PFSK-1 (cell line): Measurements from ENCODE around the gene JAG2.

Experiments used
- FOXP2 ChIP-seq: optimal IDR thresholded peaks from 2 replicates; pipeline ENCODE3; 2011; ENCODE audit warnings: borderline replicate concordance, control low read depth, inconsistent platforms; ENCODE audit not compliant: insufficient read depth; ENCODE audit errors: extremely low read length, extremely low read depth
- POLR2AphosphoS5 ChIP-seq: IDR thresholded peaks from 2 replicates; pipeline ENCODE4 v1.6.1; 2012; ENCODE audit warnings: low read depth, mild to moderate bottlenecking, control low read depth, low read length, moderate library complexity
- SIN3A ChIP-seq: IDR thresholded peaks from 2 replicates; pipeline ENCODE4 v1.6.1; 2012; ENCODE audit warnings: mild to moderate bottlenecking, low read length, moderate library complexity, borderline replicate concordance; ENCODE audit not compliant: insufficient read depth
- TAF1 ChIP-seq: IDR thresholded peaks from 2 replicates; pipeline ENCODE4 v1.6.1; 2012; ENCODE audit warnings: low read length, control low read depth, borderline replicate concordance; ENCODE audit not compliant: insufficient read depth
- TF ChIP-seq, protein P1 (sequence below), 2 experiments: IDR thresholded peaks; 2 replicates each; pipeline versions ENCODE4 v1.6.1 to v1.8.0; 2011 to 2012; ENCODE audit warnings: low read depth in 2 of 2, low read length in 2 of 2, control low read depth in 1 of 2, inconsistent platforms in 1 of 2, mild to moderate bottlenecking in 1 of 2, moderate library complexity in 1 of 2; ENCODE audit not compliant: insufficient read depth in 1 of 2

JAG2 gene

DNA sequence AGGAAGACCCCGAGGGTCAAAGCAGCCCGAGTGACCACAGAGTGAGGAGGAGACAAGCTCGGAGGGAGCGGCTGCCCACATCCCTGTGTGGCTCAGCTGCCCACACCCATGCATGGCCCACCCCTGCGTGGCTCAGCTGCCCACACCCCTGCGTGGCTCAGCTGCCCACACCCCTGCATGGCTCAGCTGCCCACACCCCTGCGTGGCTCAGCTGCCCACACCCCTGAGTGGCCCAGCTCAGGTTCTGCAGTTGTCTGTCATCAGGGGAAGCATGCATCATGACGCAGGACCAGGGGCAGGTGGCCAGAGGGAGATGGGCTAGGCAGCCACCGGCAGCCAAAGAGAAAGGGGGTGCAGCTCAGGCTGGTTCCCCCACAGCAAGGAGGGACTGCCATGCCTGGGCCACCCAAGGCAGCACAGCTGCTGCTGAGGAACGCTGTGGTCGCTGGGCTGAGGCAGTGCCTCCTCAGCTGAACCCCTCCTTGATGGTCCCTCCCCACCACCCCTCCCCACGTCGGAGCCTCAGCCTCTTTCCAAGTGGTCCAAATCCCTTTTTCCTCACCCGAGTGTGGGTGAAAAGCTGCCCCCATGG lies 45.8 kb upstream of the JAG2 start:
- TF ChIP-seq FOXP2 (no peak), TAF1 (no peak), SIN3A (no peak), POLR2AphosphoS5 (no peak)
- TF ChIP-seq, protein P1, sequence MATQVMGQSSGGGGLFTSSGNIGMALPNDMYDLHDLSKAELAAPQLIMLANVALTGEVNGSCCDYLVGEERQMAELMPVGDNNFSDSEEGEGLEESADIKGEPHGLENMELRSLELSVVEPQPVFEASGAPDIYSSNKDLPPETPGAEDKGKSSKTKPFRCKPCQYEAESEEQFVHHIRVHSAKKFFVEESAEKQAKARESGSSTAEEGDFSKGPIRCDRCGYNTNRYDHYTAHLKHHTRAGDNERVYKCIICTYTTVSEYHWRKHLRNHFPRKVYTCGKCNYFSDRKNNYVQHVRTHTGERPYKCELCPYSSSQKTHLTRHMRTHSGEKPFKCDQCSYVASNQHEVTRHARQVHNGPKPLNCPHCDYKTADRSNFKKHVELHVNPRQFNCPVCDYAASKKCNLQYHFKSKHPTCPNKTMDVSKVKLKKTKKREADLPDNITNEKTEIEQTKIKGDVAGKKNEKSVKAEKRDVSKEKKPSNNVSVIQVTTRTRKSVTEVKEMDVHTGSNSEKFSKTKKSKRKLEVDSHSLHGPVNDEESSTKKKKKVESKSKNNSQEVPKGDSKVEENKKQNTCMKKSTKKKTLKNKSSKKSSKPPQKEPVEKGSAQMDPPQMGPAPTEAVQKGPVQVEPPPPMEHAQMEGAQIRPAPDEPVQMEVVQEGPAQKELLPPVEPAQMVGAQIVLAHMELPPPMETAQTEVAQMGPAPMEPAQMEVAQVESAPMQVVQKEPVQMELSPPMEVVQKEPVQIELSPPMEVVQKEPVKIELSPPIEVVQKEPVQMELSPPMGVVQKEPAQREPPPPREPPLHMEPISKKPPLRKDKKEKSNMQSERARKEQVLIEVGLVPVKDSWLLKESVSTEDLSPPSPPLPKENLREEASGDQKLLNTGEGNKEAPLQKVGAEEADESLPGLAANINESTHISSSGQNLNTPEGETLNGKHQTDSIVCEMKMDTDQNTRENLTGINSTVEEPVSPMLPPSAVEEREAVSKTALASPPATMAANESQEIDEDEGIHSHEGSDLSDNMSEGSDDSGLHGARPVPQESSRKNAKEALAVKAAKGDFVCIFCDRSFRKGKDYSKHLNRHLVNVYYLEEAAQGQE (IDR thresholded peaks at IDR 0.05; ENCODE audit: insufficient read depth in 1 of 2, low read depth in 2 of 2, low read length in 2 of 2), result no peak

DNA sequence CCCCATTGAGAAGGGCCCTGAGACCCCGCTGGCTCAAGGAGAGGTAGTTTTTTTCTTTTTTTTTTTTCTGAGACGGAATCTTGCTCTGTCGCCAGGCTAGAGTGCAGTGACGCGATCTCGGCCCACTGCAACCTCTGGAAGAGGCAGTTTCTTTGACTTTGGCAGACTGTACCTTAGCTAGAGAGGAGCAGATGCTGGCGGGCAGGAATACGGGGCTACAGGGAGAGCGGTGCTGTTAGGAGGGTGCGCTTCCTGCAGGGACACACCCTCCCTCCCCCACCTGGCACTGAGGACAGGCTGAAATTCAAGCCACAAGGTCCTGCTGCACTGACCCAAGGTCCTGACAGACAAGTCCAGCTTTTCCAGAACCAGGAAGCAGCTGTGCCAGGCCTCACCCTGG lies 44.8 kb upstream of the JAG2 start:
- TF ChIP-seq SIN3A (no peak), POLR2AphosphoS5 (no peak), FOXP2 (no peak), TAF1 (no peak)
- TF ChIP-seq, protein P1 (IDR thresholded peaks at IDR 0.05; ENCODE audit: insufficient read depth in 1 of 2, low read depth in 2 of 2, low read length in 2 of 2), result no peak

DNA sequence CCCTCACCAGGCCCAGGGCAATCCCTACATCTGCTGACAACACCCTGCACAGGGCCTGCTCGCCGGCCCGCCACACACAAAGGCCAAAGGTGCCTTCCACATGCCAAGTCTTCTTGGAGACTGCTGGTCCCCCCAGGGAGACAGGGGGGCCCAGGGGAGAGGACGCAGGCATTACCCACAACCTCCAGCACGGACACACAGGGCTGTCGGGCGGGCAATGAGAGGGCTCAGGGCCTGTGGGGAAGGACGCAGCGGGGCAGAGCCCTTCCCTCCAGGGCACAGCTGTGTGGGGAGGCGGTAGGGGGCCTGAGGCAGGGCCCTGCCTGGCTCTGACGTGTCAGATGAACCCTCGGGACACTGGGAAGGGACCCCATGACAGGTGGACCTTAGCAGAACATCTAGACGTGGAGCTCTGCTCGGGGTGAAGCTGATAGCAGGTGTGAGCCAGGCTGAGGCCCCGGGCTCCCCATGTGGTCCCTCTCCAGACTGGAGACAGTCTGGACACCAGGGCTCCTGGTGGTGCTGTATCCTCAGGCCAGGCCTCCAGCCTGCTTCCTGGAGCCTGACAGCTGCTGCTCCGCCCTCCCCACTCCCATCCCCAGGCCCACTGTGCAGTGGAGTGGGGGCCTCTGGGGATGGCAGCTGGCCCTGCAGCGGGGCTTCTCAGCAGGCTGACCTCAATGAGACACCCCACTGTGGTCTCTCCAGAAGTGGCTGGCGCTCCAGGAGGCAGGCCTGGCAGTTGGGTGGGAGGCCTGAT lies 44.1 kb upstream of the JAG2 start:
- TF ChIP-seq TAF1 (no peak), FOXP2 (no peak), SIN3A (no peak), POLR2AphosphoS5 (no peak)
- TF ChIP-seq, protein P1 (IDR thresholded peaks at IDR 0.05; ENCODE audit: insufficient read depth in 1 of 2, low read depth in 2 of 2, low read length in 2 of 2), result no peak

DNA sequence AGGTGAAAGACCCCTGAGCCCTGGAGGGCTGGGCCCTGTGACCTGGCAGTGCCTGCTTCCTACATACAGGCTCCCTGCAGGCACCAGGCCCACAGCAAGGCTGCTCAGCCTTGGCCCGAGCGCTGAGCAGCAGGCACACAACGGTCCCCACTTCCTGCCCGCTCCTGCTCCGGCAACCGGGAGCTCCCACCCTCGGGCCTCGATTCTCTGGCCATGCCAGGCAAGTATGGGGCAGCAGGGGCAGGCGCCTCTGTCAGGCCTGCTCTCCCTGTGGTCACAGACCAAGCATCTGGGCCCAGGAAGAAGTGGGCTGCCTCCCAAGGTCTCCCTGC lies 43.1 kb upstream of the JAG2 start:
- TF ChIP-seq TAF1 (no peak), FOXP2 (no peak), POLR2AphosphoS5 (no peak), SIN3A (no peak)
- TF ChIP-seq, protein P1 (IDR thresholded peaks at IDR 0.05; ENCODE audit: insufficient read depth in 1 of 2, low read depth in 2 of 2, low read length in 2 of 2), result no peak
